Ovary (tissue), 3 donors: ENCODE data around the gene IFT52.

Experiments
- CTCF ChIP-seq, 3 donors: fragments of 450-650 bp in 2 of 3; fragments of 200-600 bp in 1 of 3; IDR thresholded peaks; one replicate each; pipeline versions ENCODE4 v1.5.1 to v1.8.0; 2016 to 2022; ENCODE audit warnings: antibody characterized with exemption in 3 of 3, mild to moderate bottlenecking in 1 of 3
- EP300 ChIP-seq: sonication (generic); formaldehyde crosslinking; IDR thresholded peaks from one replicate; pipeline ENCODE4 v1.6.1; 2017; ENCODE audit warnings: antibody characterized with exemption
- POLR2A ChIP-seq: fragments of 450-650 bp; IDR thresholded peaks from one replicate; pipeline ENCODE4 v1.6.1; 2017; ENCODE audit warnings: antibody characterized with exemption, mild to moderate bottlenecking, moderate library complexity
- donor health status: DM: no; HTN: no; CAD: no.

GRCh38 chr20:43583133-43583864, 7.4 kb upstream of the IFT52 start:
- TF ChIP-seq POLR2A, result no peak
- TF ChIP-seq CTCF (IDR thresholded peaks at IDR 0.05), result no peak
- no peak for TF ChIP-seq EP300
